Activated naive CD4-positive, alpha-beta T cell treated with anti-CD3 and anti-CD28 coated beads, Interleukin-2, amount 50 U/mL, for 72 hours (primary cell): ENCODE measurements around the gene PNKP. TPM values are rescaled to one million over a fixed set of nuclear protein-coding genes. Genes with fewer than 3 reads are reported as not detected.

Experiments used
- ATAC-seq, 2 donors: fragments of 150-1000 bp; cut with Tn5 transposase; 2 replicates each; pipeline ENCODE4 v1.10.0; 2021; ENCODE audit warnings: mild to moderate bottlenecking in 2 of 2, moderate library complexity in 2 of 2
- DNase-seq, 2 donors: peaks; one replicate each; pipeline ENCODE4 v3.0.0; 2021 to 2022; ENCODE audit warnings: low spot score in 2 of 2
- H3K27ac Mint-ChIP-seq, 2 donors: one replicate each; pipeline ENCODE4 v1.8.0; 2022; ENCODE audit warnings: mild to moderate bottlenecking in 2 of 2, mixed read lengths in 2 of 2
- H3K36me3 Mint-ChIP-seq, 2 donors: one replicate each; pipeline ENCODE4 v1.8.0; 2022; ENCODE audit warnings: mixed read lengths in 2 of 2
- H3K9me3 Mint-ChIP-seq, 2 donors: one replicate each; pipeline ENCODE4 v1.8.0; 2022; ENCODE audit warnings: mixed read lengths in 2 of 2
- total RNA-seq, 2 donors: library from RNA; stranded (reverse); gene quantifications; one replicate each; pipeline ENCODE4 v1.2.3, GENCODE V29; 2022

Gene PNKP
- total RNA-seq, 2 donors from 2014 or later: 90.6 to 119 TPM

DNA sequence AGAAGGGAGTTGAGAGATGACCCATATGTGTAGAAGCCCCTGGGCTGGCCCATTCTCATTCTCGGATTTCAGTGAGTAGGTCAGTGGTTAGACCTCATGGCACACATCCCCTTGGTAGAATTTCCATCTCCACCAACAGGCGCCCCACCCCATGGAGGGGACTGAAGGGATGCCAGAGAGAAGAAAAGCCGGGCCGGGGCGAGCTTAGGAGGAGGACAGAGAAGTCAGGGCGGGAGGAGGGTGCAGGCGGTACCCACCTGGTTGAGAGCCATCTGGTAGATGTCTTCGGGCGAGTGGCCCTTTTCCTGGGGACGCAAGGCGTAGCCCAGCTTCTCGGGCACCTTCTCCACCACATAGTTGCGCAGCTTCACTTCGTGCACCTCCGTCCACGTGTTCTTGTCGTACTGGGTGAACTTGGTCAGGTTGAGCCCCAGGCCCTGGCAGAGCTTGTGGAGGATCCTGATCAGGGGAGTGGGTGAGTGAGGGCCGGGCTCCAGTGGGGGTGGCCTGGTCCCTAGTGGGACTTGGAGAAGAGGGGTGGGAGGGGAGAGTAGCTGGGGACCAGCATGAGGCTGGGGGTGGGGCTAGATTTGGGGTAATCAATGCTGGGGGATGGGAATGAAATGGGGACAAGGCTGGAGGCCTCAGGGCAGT is 26.8 kb upstream of the PNKP start:
- DNase-seq (no peak), ATAC-seq (no peak)
- Mint-ChIP-seq H3K27ac (peak overlapping the region in 1 of 2 donors; percentile 88), H3K9me3 (no peaks in the 10 kb centered on the region), H3K36me3 (peaks cover 0 to 12% of the 10 kb centered on the region in 2 donors)

DNA sequence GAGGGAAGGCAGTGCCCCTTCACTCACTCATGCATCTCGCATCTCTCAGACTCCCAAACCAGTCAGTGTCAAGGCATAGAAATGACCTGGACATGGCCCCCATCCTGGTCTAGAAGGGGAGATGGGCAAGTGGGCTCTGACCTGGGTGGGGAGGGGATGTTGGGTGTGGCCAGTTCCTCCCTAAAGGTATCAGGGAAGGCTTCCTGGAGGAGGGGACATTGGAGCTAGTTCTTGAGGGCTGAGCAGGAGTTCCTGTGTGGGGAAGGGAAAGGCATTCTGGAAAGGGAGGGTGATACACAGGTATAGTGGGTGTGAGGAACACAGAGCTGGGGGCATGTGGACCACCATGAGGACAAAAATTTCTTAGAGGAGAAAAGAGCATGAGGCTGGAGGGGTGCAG is 25.3 kb upstream of the PNKP start:
- Mint-ChIP-seq H3K27ac (peak overlapping the region; percentile 18 to 19), H3K9me3 (no peaks in the 10 kb centered on the region), H3K36me3 (peaks cover 0 to 12% of the 10 kb centered on the region in 2 donors)
- ATAC-seq (no peak), DNase-seq (no peak)

DNA sequence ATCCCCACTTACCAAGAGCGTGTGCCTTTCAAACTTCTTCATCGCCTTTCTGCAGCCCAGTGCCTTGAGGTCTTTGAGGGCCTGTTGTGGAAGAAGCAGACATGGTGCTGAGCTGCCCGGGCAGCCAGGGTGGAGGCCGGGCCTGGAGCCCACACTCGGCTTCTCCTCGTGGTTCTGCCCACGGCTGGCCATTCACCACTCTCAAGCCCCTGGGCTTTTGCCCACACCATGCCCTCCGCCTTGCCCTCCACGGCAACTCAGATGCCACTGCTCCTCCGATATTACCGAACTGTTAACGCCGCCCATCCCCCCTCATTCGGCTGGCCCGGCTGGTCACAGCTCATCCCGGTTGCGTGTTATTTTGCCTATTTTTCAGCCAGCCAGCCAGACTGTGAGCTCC is 24.0 kb upstream of the PNKP start:
- Mint-ChIP-seq H3K36me3 (peaks cover 0 to 12% of the 10 kb centered on the region in 2 donors), H3K27ac (peak overlapping the region; percentile 23 to 29), H3K9me3 (no peaks in the 10 kb centered on the region)
- no peak for DNase-seq
- ATAC-seq: no peak

DNA sequence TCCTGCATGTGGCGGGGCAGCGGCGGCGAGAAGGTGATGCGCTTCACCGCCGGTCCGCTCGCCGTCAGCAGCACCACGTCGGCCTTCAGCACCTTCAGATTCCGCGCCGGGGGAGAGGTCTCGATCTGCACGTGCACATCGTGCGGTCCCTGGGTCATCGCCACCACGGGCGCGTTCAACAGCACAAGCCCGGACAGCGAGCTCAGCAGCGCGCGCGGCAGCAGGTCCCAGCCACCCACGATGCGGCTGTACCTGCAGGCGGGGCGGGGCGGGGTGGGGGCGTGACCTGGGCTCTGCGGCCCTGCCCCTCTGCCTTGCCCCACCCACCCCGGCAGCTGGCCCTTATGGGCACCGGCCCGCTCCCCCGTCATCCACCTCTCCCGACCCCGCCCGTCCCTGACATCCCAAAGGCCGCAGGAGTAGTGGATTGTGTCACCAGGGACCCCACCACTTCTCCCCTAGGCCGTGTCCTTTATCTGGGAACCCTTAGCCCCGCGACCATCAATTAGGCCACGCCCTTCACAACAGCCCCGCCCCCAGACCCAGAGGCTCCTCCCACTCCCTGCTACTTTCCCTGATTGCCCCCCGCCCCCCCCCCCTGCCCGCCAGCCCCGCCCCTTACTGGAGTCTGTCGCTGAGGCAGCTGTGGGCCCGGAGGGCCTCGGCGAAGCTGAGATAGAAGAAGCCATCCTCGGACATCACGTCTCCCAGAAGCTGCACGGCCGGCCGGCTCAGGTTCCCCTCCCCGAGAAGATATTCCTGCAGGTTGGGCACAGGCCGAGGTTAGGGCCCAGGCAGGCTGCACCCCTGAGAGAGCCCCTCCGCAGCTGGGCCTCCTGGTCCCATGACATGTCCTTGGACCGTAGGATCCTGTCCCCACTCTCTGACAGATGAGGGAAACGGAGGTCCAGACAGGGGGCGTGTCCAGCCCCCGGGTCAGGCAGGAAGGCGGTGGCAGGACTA is 23.3 kb upstream of the PNKP start:
- H3K9me3 Mint-ChIP-seq: no peaks in the 10 kb centered on the region
- peak; percentile 21 to 86 for ATAC-seq
- peaks cover under 1 to 12% of the 10 kb centered on the region in 2 donors for H3K36me3 Mint-ChIP-seq
- H3K27ac Mint-ChIP-seq: peak overlapping the region in 1 of 2 donors; percentile 81
- DNase-seq: peak in 1 of 2 donors; percentile 58

DNA sequence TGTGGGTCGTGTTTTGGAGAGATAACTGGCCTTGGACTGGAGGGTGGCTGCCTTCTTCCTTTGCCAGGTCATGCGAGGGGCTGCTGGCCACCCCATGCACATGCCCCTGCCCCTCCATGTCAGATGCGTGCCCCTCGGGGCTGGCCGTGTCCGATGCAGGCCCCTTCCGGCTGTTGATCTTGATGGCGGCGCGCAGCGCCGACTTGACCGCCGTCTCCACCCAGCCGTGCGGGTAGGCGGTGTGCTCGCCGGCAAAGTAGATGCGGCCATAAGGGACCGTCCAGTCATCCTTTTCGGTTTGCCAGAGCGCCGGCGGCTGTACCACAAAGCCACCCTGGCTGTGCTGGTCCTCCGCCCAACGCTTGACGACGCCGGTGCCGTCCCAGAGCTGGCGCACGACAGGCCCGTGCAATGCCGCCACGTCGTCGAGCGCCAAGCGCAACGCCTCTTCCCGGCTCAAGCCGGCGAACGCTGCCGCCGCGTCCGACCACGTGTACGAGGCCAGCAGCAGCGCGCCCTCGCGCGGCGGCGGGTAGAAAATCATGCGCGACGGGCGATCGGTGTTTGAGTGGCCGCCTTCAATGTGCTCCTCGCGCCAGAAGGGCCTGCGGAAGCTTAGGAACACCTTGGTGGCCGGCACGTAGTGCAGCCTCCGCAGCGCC is 22.4 kb upstream of the PNKP start:
- Mint-ChIP-seq H3K36me3 (peaks cover 5 to 12% of the 10 kb centered on the region in 2 donors), H3K9me3 (no peaks in the 10 kb centered on the region), H3K27ac (peak overlapping the region in 1 of 2 donors; percentile 81)
- ATAC-seq: peak; percentile 39 to 72
- peak; percentile 81 to 82 for DNase-seq

DNA sequence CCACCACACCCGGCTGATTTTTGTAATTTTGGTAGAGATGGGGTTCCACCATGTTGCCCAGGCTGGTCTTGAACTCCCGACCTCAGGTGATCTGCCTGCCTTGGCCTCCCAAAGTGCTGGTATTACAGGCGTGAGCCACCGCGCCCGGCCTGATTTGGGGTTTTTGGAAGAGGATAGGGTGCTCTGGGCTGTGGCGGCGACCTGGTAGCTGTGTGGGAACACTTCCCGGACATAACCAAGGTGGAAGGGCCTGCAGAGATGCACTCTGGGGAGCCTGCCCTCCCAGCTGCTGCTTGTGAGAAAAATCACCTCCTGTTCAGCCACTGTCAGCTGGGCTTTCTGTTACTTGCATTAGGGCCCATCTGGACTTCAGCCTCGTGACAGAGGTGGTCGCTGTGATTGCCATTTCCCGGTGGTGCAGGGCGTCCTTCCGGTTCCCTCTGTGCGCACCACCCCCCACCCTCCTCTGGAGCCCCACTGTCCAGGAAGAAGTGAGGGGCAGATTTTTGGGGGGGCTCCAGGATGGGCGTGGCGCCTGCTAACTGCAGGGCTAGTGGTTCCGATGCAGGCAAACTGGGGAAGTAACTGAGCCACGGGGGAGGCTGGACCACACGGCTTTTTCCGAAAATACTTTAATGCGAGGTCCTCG is 21.8 kb upstream of the PNKP start:
- Mint-ChIP-seq H3K27ac (peak overlapping the region in 1 of 2 donors; percentile 81), H3K36me3 (peaks cover 5 to 12% of the 10 kb centered on the region in 2 donors), H3K9me3 (no peaks in the 10 kb centered on the region)
- DNase-seq (no peak), ATAC-seq (no peak)

DNA sequence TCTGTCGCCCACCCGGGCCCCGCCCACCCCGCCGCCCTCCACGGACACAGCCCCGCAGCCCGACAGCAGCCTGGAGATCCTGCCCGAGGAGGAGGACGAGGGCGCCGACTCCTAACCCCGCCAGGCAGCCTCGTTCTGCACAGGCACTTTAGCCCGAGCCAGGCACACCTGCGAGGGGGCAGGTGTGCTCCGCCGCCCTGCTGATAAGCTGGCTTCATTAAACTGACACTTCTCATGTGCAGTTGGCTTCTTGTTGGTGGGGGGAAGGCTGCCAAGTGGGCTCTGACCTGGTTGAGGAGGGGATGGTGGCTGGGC is 21.1 kb upstream of the PNKP start:
- Mint-ChIP-seq H3K36me3 (peaks cover 5 to 14% of the 10 kb centered on the region in 2 donors), H3K9me3 (no peaks in the 10 kb centered on the region), H3K27ac (no peak overlapping the region)
- ATAC-seq: no peak
- no peak for DNase-seq

DNA sequence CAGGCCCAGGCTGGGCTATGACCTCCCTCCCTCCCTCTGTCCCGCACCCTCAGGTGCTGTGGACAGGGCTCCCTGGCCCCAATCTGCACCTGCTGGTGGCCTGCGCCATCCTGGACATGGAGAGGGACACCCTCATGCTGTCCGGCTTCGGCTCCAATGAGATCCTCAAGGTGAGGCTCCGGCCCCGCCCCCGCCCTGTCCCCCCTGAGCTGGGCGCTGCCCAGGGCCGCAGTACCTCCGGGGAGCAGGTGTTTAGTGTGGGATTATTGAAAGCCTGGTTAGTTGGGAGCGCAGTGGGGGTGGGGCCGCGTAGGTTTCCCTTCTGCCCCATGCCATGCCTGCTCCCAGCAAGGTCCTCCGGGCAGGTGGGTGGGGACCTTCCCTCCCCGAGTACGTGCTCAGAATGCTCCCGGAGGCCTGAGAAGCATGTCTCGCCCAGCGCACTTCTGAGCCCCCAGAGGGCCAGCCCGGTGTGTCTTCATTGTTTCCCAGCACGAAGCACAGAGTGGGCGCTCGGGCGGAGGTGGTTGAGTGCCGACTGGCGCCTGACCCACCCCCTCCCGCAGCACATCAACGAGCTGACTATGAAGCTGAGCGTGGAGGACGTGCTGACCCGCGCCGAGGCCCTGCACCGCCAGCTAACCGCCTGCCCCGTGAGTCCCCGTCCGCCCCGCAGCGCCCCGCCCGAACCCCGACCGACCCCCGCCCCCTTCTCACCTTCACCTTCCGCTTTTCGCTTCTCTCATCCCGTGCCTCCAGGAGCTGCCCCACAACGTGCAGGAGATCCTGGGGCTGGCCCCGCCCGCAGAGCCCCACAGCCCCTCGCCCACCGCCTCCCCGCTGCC is 20.5 kb upstream of the PNKP start:
- DNase-seq: no peak
- H3K36me3 Mint-ChIP-seq: peaks cover 5 to 19% of the 10 kb centered on the region in 2 donors
- H3K9me3 Mint-ChIP-seq: no peaks in the 10 kb centered on the region
- no peak overlapping the region for H3K27ac Mint-ChIP-seq
- no peak for ATAC-seq

DNA sequence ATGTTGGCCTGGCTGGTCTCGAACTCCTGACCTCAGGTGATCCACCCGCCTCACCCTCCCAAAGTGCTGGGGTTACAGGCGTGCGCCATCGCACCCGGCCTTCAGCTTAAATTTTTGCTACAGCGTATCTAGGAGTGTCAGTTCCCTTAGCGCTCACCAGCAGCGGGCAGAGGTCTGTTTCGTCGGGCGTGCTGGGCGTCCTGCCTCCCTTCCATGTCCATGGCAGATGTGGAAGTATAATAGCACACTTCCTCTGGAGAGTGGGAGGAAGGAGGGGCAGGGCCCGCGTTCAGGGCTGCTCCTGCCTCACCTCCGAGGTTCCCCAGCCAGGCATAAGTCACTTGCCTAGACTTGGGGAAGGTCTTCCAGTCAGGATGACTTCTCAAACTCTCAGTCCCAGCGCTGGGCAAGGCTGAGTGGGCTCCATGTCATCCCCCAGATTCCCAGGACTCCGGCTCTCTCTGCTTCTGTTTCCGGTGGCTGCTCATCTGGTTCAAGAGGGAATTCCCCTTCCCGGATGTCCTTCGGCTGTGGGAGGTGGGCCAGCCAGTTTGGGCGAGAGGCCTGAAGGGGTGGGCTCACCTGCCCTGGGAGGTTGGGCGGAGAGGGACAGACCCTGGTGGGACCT is 19.8 kb upstream of the PNKP start:
- no peak for ATAC-seq
- Mint-ChIP-seq H3K36me3 (peaks cover 5 to 23% of the 10 kb centered on the region in 2 donors), H3K27ac (no peak overlapping the region), H3K9me3 (no peaks in the 10 kb centered on the region)
- DNase-seq: no peak

DNA sequence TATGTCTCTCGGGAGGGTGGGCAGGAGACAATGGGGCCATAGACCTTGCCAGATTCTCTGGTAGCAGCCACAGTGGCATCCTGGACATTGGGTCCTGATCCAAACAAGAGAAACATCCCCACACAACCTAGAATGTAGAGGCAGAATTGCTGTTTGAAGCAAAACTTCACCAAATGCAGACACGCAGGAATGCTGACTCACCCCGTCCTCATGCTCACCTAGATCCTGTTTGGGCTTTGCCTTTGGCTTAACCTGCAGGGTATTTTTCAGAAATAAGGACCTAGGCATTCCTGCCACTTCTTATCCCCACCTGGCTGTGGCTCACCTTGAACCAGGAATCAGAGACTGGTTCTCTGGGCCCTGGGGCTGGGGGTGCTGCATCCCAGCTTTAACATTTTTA is 17.4 kb upstream of the PNKP start:
- Mint-ChIP-seq H3K27ac (no peak overlapping the region), H3K9me3 (no peaks in the 10 kb centered on the region), H3K36me3 (peaks cover 5 to 23% of the 10 kb centered on the region in 2 donors)
- no peak for DNase-seq
- ATAC-seq: no peak

DNA sequence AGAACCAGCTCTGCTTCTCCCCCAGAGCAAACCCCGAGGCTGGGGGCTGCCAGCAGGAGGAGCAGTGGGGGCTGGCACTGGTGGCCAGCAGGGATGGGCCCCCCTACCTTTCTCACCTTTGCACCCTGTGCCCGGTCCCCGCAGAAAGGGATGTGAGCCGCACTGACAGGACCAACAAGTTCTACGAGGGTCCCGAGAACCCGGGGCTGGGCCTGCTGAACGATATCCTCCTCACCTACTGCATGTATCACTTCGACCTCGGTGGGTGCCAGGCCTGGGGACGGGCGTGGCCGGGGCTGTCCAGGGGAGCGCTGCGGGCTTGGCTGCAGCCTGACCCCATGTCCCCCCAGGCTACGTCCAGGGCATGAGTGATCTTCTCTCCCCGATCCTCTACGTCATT is 16.7 kb upstream of the PNKP start:
- Mint-ChIP-seq H3K36me3 (peaks cover 5 to 18% of the 10 kb centered on the region in 2 donors), H3K9me3 (no peaks in the 10 kb centered on the region), H3K27ac (no peak overlapping the region)
- ATAC-seq (no peak), DNase-seq (no peak)

DNA sequence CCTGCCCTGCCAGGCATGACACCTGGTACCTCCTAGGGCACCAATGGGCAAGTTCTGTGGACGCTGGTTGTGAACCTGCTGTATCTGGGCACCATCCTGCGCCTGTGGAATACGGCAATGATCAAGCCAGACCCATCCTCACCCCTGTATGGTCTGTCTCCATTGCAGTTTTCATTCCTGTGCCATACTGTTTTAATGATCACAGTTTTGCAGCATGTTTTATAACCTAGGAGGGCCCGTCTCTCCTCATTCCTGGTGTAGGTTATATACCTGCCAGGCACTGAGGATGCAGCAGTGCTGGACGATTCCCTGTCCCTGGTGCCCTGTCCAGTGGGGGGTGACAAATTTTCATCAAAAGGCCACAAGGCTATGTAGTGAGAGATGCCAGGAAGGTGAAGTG is 15.7 kb upstream of the PNKP start:
- ATAC-seq (no peak), DNase-seq (no peak)
- H3K9me3 Mint-ChIP-seq: no peaks in the 10 kb centered on the region
- H3K36me3 Mint-ChIP-seq: peaks cover 5 to 24% of the 10 kb centered on the region in 2 donors
- H3K27ac Mint-ChIP-seq: peak overlapping the region in 1 of 2 donors; percentile 4

DNA sequence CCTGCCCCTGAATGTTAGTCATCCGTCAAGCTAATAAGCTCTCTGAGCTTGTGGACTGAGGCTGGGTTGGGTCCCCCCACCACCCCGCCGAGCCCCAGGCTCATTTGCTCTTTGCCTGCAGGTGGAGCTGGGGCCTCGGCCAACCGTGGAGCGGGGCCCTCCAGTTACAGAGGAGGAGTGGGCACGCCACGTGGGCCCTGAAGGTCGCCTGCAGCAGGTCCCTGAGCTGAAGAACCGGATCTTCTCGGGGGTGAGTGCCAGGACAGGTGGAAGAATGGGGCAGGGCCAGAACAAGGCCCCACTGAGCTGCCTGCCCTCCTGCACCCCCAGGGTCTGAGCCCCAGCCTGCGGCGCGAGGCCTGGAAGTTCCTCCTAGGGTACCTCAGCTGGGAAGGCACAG is 15.3 kb upstream of the PNKP start:
- ATAC-seq: no peak
- no peak for DNase-seq
- H3K36me3 Mint-ChIP-seq: peaks cover 5 to 27% of the 10 kb centered on the region in 2 donors
- no peak overlapping the region for H3K27ac Mint-ChIP-seq
- no peaks in the 10 kb centered on the region for H3K9me3 Mint-ChIP-seq

DNA sequence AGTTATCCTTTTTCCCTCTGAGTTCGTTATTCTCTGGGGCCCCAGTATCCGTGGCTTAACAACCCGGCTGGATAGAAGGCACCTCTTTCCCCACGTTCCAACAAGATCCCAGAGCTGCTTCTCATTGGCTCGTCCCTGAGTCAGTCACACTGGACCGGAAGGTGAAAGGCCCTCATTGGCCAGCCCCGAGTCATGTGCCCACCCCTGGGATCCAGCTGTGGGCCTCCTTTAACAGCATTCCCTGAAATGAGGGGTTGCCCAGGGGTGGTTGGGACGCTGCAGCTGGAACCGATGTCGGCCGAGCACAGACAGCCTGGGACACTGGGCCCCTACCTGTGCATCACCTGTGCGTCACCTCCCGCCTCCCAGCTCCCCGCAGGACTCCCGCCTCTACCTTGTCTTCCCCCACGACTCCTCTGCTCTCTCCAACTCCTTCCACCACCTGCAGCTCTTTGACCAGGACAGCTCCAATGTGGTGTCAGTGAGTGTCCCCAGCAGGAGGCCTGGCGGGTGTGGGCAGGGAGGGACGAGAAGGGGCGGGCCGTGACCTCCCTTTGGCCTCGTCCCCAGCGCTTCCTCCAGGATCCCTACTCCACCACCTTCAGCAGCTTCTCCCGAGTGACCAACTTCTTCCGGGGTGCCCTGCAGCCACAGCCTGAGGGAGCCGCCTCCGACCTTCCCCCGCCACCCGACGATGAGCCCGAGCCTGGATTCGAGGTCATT is 14.5 kb upstream of the PNKP start:
- Mint-ChIP-seq H3K9me3 (no peaks in the 10 kb centered on the region), H3K36me3 (peaks cover 5 to 27% of the 10 kb centered on the region in 2 donors), H3K27ac (no peak overlapping the region)
- ATAC-seq (no peak), DNase-seq (no peak)

DNA sequence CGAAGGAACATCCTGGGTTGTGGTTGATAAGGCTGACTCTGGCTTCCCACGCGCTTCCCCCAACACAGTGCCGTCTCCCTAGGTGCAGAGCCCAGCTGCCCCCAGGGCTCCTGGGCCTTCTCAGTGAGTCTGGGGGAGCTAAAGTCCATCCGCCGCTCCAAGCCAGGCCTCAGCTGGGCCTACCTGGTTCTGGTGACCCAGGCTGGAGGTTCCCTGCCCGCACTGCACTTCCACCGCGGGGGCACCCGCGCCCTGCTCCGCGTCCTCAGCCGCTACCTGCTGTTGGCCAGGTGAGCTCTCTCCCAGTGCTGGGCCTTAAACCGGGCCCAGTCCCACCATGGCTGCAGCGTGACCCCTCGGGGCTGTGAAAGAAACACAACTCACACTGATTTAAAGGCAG is 13.8 kb upstream of the PNKP start:
- Mint-ChIP-seq H3K36me3 (peaks cover 5 to 27% of the 10 kb centered on the region in 2 donors), H3K9me3 (no peaks in the 10 kb centered on the region), H3K27ac (no peak overlapping the region)
- DNase-seq: no peak
- no peak for ATAC-seq
